GM12874 (cell line): ENCODE data around the gene UBE2QL1.

Experiments
- TF ChIP-seq, protein P1 (sequence below): IDR thresholded peaks from 2 replicates; pipeline ENCODE4 v1.5.1; 2011; ENCODE audit warnings: low read depth, mild to moderate bottlenecking, control low read depth, low read length, moderate library complexity; ENCODE audit not compliant: insufficient read depth

Gene UBE2QL1

DNA sequence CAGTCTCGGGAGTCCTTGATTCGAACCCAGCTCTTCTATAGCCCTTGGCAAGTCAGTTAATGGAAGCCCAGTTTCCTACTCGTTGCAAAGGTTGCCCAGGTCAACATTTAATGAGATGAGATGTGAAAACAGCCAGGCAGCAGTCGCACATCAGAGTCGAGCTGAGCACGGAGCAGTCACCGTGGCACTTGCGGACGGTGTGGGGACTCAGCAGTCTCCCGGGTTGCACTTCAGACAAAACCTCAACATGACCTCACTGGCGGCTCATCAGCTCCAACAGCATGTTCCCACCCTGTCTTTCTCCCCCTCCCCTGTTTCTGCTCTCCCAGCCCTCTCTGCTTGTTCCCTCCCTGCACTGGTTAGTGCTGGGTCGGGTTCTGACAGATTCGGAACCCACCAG, 35.8 kb downstream of the UBE2QL1 start:
- TF ChIP-seq, protein P1, sequence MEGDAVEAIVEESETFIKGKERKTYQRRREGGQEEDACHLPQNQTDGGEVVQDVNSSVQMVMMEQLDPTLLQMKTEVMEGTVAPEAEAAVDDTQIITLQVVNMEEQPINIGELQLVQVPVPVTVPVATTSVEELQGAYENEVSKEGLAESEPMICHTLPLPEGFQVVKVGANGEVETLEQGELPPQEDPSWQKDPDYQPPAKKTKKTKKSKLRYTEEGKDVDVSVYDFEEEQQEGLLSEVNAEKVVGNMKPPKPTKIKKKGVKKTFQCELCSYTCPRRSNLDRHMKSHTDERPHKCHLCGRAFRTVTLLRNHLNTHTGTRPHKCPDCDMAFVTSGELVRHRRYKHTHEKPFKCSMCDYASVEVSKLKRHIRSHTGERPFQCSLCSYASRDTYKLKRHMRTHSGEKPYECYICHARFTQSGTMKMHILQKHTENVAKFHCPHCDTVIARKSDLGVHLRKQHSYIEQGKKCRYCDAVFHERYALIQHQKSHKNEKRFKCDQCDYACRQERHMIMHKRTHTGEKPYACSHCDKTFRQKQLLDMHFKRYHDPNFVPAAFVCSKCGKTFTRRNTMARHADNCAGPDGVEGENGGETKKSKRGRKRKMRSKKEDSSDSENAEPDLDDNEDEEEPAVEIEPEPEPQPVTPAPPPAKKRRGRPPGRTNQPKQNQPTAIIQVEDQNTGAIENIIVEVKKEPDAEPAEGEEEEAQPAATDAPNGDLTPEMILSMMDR = no peak

DNA sequence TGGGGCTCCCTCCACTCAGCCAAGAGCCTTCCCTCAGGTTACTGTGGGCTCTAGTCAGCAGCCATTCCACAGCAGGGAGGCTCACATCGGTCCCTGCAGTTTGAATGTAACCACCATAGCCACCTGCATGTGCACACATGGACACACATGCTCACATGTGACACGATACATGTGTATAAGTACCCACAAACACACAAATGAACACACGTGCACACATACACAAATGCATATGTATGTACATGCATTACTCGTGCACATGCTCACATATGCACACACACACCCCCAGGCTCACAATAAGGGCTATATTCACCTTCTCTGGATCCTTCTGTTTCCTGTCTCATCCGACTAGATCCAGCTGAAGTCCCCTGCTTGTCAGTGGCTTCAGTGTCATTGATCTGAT, 36.2 kb downstream of the UBE2QL1 start:
- TF ChIP-seq, protein P1 = no peak

DNA sequence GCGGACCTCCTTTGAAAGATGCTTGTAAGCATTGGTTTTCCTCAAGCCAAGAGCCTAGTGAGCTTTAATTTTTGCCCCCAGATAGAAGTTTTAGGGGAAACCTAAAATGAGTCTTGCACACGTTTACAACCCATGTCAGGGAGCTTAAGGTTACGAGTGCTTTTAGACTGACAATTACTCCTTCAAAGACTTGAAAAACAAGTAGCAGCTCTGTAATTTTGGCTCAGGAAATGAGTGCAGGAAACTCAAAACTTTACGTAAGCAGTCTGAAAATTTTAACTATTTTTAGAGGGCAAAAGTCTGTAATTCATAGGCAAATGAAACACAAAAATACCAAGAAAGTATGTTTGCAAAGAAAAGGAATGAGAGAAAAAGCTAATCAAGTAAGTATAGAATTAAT, 36.8 kb downstream of the UBE2QL1 start:
- TF ChIP-seq, protein P1 = no peak

DNA sequence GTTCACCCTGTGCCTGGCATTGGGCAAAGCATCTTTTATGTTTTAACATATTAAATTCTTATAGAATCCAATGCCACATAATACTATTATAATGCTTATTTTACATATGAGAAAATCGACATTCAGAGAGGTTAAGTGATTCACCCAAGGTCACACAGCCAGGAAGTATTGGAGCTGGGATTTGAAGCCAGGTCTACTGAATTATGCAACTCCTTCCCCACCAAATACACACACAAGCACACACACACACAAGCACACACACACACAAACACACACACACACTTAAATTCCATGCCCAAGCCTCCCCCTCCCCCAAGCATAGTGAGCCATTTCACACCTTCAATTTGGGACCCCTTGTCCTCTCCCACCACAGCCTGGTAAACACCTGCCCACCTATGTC, 37.4 kb downstream of the UBE2QL1 start:
- TF ChIP-seq, protein P1 = no peak

DNA sequence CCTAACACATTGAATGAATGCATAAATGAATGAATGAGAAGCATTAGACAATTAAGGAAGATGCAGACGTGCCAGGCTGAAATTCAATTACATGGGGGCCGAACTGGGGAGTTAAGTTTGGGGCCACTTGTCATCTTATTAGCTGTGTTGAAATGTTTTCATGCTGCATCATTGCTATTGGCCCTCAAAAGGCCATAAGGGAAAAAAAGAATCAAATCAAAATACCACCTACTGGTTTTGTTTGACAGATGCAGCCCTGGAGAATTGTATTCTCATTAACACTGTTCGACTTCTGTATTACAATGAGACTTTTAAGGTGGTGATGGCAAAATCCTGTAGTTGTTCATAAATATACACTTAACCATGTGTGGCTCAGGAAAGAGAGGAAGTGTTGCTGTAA, 38.4 kb downstream of the UBE2QL1 start:
- TF ChIP-seq, protein P1 = no peak

DNA sequence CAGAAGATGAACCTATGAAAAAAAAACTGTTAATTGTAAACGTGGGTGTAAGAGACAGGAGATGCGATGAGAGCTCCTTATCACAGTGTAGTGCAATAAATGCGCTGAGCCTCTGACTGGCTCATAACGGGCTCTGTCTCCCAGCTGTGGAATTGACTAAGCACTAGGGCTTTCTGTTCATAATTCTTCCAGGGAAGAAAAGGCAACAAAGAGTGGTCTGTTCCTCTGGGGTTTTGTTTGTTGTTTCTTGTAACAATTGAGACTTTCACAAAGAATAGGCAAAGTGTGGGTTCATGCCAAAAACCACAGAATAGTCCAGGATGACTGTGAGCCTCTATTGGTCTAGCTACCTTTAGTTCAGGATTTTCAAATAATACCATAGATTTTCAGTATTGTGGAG, 39.4 kb downstream of the UBE2QL1 start:
- TF ChIP-seq, protein P1 = no peak

DNA sequence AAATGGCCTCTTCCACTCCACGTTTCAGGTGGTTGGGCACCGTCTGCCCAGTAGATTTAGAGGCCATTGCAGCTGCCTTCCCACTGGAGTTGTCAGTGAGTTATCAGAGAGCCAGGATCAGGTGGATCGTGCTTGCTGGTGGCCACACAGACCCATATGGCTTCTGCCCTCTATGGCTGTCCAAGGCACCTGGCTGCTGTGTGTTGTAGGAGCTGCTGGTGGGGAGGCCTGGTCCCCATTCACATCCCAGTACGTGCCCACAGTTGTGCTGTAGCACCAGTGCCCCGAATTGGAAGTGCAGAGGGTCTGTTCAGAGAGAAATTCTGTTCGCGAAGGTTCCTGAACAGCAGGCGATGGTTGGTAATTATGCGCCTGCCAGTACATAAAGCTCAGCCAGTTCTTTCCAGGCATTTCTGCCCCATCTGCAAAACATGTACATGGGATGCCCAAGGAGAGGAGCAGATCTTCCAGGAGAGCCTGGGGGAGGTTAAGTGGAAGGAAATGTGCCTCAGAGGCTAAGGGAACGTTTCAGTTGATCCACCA, 41.1 kb downstream of the UBE2QL1 start:
- TF ChIP-seq, protein P1 = no peak
